ENCODE measurements around the gene BACH2.
"Not testable (repeated sequence)": the region's sequence is repeated elsewhere in the genome, so short reads cannot be mapped to it uniquely, and the experiment has no call there.

The BACH2 gene

DNA sequence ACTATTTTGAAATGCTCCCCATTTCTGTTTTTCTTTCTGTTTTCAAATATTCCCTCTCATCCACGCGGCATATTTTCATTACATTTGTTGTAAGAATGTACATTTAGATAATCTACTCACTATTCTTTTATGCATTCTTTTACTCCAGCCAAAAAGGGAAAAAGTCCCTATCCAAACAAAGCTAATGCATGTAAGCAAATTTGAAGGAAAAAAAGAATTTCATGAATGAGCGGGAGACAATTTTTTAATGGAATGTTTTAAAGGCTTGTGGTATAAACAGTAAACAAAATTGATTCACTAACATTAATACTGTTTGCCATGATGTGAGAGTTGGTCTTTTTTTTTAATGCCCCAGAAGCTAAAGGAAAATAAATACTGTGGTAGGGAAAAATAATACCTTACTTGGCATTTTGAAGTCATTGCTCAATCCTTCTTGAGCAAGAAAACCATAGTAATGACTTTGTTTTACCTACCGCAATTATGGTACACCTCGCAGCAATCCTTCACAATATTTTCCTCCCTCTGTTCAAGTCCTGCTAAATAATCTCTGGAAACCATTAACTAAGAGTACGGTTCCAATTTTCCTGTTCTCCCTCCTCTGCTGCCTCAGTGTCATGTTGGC, 79.0 kb downstream of the BACH2 start:
- in situ Hi-C loops (cut with MboI; ENCODE audit: low sequenced_read_pairs): no loop called here

DNA sequence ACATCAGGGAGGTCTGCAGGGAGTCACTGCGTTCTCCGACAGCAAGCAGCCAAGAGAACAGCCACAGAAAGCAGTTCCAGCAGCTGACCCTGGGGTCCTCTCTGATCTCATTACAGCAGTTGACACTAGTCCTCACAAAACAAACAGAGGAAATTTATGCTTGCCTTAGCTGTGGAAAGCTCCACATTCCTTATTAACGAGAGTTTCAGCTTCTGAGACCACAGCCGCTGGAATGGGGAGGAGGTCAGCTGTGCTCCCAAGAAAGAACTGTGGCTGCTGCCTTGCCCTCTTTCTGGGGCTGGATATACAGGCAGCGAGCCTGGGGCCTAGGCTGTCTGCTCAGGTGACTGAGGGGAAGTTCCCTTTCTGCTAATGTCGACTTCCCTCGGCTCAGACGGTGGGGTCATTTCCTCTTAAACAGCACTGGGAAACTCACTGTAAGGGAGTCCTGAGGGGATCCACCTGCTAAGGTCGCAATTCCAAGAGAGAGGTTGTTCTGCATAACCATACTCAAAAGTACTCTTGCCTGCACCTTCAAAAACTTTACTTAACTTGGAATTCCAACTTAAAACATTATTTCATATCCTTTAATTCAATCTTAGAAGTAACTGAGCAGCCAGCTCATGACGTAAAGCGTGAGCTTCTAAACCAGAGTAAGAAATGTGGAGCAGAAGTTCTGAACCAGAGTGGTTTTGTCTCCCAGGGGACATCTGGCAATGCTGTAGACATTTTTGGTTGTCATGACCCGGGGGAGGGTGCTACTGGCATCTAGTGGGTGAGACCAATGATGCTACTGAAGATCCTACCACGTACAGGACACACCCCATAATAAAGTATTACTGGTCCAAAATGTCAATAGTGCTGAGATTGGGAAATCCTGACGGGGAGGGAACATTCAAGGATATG, 80.3 kb downstream of the BACH2 start:
- in situ Hi-C loops (cut with MboI; ENCODE audit: low sequenced_read_pairs): no loop called here

- in situ Hi-C loops (cut with MboI; ENCODE audit: low sequenced_read_pairs): no loop called here
These were observed 81.7 kb downstream of the BACH2 start for GRCh38 chr6:90214966-90215365.

GRCh38 chr6:90214461-90214860, 82.2 kb downstream of the BACH2 start:
- in situ Hi-C loops (cut with MboI; ENCODE audit: low sequenced_read_pairs): no loop called here

DNA sequence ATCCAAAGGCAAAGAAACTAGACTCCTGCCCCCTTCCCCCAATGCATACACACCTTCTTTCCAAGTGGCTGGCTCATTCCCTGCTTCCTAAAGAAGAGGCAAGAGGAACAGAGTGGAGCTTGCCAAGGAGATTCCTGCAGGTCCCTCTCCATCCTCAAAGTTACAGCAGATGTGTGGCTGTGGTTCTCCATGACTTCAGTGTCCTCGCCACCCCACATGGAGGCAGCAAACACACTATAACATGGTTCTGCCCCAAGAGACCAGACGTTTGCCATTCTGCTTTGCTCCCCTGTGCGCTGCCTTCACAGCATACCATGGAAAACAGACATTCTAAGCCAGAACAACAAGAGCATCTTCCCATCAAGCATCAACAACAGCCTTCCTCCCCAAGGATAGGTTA, 84.4 kb downstream of the BACH2 start:
- in situ Hi-C loops (cut with MboI; ENCODE audit: low sequenced_read_pairs): no loop called here

GRCh38 chr6:90209527-90209926, 87.1 kb downstream of the BACH2 start:
- in situ Hi-C loops (cut with MboI; ENCODE audit: low sequenced_read_pairs): no loop called here

DNA sequence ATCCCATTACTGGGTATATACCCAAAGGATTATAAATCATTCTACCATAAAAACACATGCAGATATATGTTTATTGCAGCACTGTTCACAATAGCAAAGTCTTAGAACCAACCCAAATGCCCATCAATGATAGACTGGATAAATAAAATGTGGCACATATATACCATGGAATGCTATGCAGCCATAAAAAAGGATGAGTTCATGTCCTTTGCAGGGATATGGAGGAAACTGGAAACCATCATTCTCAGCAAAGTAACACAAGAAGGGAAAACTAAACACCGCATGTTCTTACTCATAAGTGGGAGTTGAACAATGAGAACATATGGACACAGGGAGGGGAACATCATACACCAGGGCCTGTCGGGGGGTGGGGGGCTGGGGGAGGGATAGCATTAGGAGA, 88.0 kb downstream of the BACH2 start:
- in situ Hi-C loops (cut with MboI; ENCODE audit: low sequenced_read_pairs): not testable (repeated sequence)

GRCh38 chr6:90204327-90205056, 92.2 kb downstream of the BACH2 start:
- in situ Hi-C loops (cut with MboI; ENCODE audit: low sequenced_read_pairs): no loop called here

DNA sequence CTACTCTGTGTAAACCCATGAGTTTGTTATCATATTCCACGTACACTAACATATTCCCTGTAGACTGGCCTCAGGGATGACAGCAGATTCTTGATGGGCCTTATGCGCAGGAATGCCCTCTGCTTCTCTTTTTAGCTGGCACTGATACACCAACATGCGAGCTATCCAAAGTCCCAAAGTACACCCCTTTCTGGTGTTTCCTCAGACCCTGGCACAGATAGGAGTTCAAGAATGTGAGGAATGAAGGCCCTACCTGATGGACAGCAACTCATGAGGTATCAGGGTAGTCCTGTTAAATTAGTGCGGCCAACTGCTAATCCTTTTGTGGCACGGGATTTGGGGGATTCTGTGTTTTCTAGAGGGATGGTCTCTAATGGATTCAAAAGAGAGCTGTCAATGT, 93.0 kb downstream of the BACH2 start:
- in situ Hi-C loops (cut with MboI; ENCODE audit: low sequenced_read_pairs): no loop called here

- in situ Hi-C loops (cut with MboI; ENCODE audit: low sequenced_read_pairs): no loop called here
These were observed 94.5 kb downstream of the BACH2 start for GRCh38 chr6:90202156-90202555.

- in situ Hi-C loops (cut with MboI; ENCODE audit: low sequenced_read_pairs): no loop called here
These were observed 96.7 kb downstream of the BACH2 start for GRCh38 chr6:90199900-90200299.

DNA sequence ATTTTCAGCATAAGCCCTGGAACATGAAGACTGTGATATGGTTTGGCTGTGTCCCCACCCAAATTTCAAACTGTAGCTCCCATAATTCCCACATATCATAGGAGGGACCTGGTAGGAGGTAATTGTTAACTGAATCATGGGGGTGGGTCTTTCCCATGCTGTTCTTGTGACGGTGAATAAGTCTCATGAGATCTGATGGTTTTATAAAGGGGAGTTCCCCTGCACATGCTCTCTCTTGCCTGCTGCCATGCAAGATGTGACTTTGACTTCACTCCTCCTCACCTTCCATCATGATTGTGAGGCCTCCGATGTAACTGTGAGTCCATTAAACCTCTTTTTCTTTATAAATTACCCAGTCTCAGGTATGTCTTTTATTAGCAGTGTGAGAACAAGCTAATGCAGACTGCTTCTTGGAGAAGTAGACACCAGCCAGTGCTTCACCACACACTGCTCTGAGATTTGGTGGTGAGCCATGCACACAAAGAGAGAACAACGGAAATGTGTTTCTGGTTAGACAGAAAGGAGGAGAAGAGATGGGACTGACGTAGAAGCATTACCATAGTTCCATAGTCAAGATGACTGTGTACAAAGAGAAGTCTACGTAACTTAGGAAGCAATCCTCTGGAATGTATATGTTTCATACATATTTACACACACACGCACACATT, 97.8 kb downstream of the BACH2 start:
- in situ Hi-C loops (cut with MboI; ENCODE audit: low sequenced_read_pairs): no loop called here

GRCh38 chr6:90197854-90198496, 98.7 kb downstream of the BACH2 start:
- in situ Hi-C loops (cut with MboI; ENCODE audit: low sequenced_read_pairs): no loop called here

DNA sequence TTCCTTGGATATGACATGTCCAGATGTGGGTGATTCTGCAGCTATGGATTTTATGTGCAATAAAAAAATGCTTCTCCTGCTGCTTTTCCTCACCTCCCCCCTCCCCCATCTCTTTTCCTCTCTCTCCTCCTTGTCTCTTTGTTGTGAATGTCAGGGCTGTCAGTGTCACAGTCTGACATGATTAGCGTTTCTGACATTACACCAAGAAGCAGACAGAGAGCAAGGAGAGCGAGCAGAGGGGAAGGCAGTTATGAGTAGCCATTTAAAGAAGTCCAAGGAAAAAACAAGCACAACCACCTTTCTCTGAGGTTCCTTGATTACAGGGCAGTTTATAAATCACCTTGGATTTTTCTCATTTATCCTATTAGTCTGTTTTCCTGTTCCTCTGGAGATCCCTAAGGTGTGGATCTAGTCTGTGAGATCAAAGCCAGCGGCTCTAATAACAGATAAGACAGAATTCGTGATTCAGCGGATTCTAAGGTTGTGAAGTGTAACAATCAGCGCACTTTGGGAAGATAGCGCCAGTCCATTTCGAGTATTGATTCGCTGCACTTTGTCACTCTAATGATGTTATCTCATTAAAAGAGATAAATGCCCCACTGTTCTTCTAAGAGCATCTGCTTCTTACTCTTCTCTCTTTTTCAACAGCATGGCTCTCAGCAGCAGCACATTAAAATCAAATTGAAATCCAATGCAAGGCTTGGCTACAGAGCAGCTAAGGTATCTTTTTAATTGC, 101.4 kb downstream of the BACH2 start:
- in situ Hi-C loops (cut with MboI; ENCODE audit: low sequenced_read_pairs): no loop called here

- in situ Hi-C loops (cut with MboI; ENCODE audit: low sequenced_read_pairs): no loop called here
These were observed 102.2 kb downstream of the BACH2 start for GRCh38 chr6:90194371-90194841.

DNA sequence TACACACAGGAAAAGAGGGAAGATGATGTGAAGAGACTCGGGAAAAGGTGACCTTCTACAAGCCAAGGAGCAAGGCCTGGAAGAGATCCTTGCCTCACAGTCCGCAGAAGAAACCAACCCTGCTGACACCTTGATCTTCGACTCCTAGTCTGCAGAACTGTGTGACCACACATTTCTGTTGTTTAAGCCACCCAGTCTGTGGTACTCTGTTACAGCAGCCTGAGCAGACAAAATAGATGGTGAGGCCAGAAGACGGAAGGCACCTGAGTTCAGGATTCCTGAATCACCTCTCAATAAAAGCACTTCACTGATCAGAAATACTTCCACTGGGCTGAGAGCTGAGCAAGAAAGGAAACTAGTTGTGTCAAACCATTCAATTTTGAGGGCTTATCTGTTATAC, 103.3 kb downstream of the BACH2 start:
- in situ Hi-C loops (cut with MboI; ENCODE audit: low sequenced_read_pairs): no loop called here

GRCh38 chr6:90192857-90193256, 103.8 kb downstream of the BACH2 start:
- in situ Hi-C loops (cut with MboI; ENCODE audit: low sequenced_read_pairs): no loop called here

GRCh38 chr6:90190752-90191395, 105.8 kb downstream of the BACH2 start:
- in situ Hi-C loops (cut with MboI; ENCODE audit: low sequenced_read_pairs): no loop called here

DNA sequence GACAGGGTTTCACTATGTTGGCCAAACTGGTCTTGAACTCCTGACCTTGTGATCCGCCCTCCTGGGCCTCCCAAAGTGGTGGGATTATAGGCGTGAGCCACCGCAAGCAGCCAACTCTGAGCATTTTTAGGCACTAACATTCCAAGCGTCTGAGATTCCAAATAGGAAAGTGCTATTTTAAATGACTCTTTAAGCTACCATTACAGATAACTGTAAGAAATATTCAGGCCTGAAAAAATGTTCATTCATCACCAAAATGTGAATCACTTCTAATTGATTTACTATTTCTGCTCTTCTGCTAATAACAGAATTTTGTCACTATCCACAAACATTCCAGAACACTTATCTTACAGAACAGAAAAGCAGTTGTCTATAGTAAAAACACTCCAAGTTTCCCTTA, 106.5 kb downstream of the BACH2 start:
- in situ Hi-C loops (cut with MboI; ENCODE audit: low sequenced_read_pairs): no loop called here
